ENCODE results near the gene PDAP1. TPM values are rescaled to one million over a fixed set of nuclear protein-coding genes. Genes with fewer than 3 reads are reported as not detected.

PDAP1 gene
- total and polyA plus RNA-seq, 2 of the 8 experiments (the other 6 are each of a cell fraction or from before 2014, with no cell fraction given) = 26.6 to 169 TPM

- H2BK12ac ChIP-seq (ENCODE audit: low read depth, low read length) = no peak overlapping the region
- no peaks in the 10 kb centered on the region for H3K79me2 ChIP-seq (ENCODE audit: control insufficient read depth in 1 of 2, insufficient read depth in 2 of 2, low read length in 2 of 2)
- H2BK15ac ChIP-seq (ENCODE audit: low read length) = no peak overlapping the region
- no peak overlapping the region for H4K8ac ChIP-seq (ENCODE audit: extremely low read depth, insufficient read depth, low read length)
- H3K9me3 ChIP-seq (ENCODE audit: insufficient read depth in 2 of 2, low read depth in 1 of 2, low read length in 1 of 2) = no peaks in the 10 kb centered on the region
- H3K4me2 ChIP-seq (ENCODE audit: insufficient read depth in 1 of 2, low read depth in 2 of 2, low read length in 2 of 2) = peak overlapping the region; percentile 55 to 84
- peak overlapping the region in 2 of 4 experiments; percentile 61 to 62; a peak in 2 of 7 replicates for H3K9ac ChIP-seq (replicated peaks in 1 of 4; ENCODE audit: extremely low read depth in 1 of 4, low read depth in 3 of 4, low read length in 3 of 4)
- peak overlapping the region; percentile 31 to 70 (median 62); a peak in 7 of 8 replicates for H3K4me3 ChIP-seq (ENCODE audit: extremely low read depth in 1 of 4, insufficient read depth in 2 of 4, low read depth in 3 of 4, low read length in 4 of 4)
- H3K23me2 ChIP-seq (ENCODE audit: low read depth, low read length) = peaks cover 4% of the 10 kb centered on the region; the same call in 1 of the 2 replicates
- no peak overlapping the region for H3K18ac ChIP-seq (ENCODE audit: extremely low read depth, low read length)
- no peaks in the 10 kb centered on the region for H3K79me1 ChIP-seq (ENCODE audit: low read depth, low read length)
- H3K4ac ChIP-seq (replicated peaks; ENCODE audit: insufficient read length, low read depth, low read length) = no peak overlapping the region
- H3K23ac ChIP-seq (ENCODE audit: insufficient read length) = no peak overlapping the region
- FAIRE-seq = no peak
- no peak overlapping the region for H4K5ac ChIP-seq (ENCODE audit: insufficient read length, low read depth, low read length)
- H4K20me1 ChIP-seq (replicated peaks in 1 of 2; ENCODE audit: control insufficient read depth in 1 of 2, insufficient read depth in 2 of 2, low read length in 2 of 2) = peaks cover 8 to 9% of the 10 kb centered on the region in 2 experiments
- no peak overlapping the region; the same call in 1 of the 2 replicates for H2AFZ ChIP-seq (ENCODE audit: low read length)
- ChIA-PET CTCF (ENCODE audit: partially characterized antibody) (interaction anchor here (1.0 to 7.1 kb wide), 5 partner anchors 15 to 78 kb away, joined by 3 to 40 read pairs (median 5); partner anchors contain the start of gene BUD31), POLR2A (ENCODE audit: partially characterized antibody) (interaction anchor here (0.9 to 7.9 kb wide), 9 partner anchors 9 to 47 kb away, joined by 3 to 150 read pairs (median 18); partner anchors contain the start of genes ARPC1B, BUD31, CPSF4 and PDAP1)
- H3K36me3 ChIP-seq (ENCODE audit: control insufficient read depth in 2 of 4, insufficient read depth in 4 of 4, low read length in 3 of 4) = peaks cover 6 to 48% (median 22%) of the 10 kb centered on the region in 4 experiments
- TF ChIP-seq POLR2A (IDR thresholded peaks at IDR 0.05; ENCODE audit: control extremely low read depth in 1 of 2, low read depth in 2 of 2, low read length in 2 of 2) = no peak
- no peak for TF ChIP-seq ATF3 (IDR thresholded peaks at IDR 0.05; ENCODE audit: insufficient read depth, low read depth, low read length)
- no peak for TF ChIP-seq PHF8 (conservative IDR thresholded peaks at IDR 0.05; ENCODE audit: low read depth, low read length)
- TF ChIP-seq CTBP2 (IDR thresholded peaks at IDR 0.05; ENCODE audit: borderline replicate concordance, insufficient read depth, insufficient read length, low read length) = no peak
- TF ChIP-seq POLR2AphosphoS5 (IDR thresholded peaks at IDR 0.05; ENCODE audit: low read depth, low read length) = no peak
- TF ChIP-seq SP2 (IDR thresholded peaks at IDR 0.05; ENCODE audit: low read length) = no peak
- no peak for TF ChIP-seq CBX5 (IDR thresholded peaks at IDR 0.05; ENCODE audit: low read depth, low read length)
- TF ChIP-seq CHD2 (IDR thresholded peaks at IDR 0.05; ENCODE audit: low read length) = no peak
- TF ChIP-seq SRF (IDR thresholded peaks at IDR 0.05; ENCODE audit: low read depth, low read length) = no peak
- no peak for TF ChIP-seq CHD1 (IDR thresholded peaks at IDR 0.05; ENCODE audit: low read depth, low read length)
- no peak for TF ChIP-seq SIRT6 (IDR thresholded peaks at IDR 0.05; ENCODE audit: low read length)
- 82% methylated on average over 8 of the region's 8 CpGs; no CpG with 5 or more reads in 1 of the 2 experiments for WGBS, 2 experiments (ENCODE audit: extremely low coverage in 1 of 2, insufficient coverage in 1 of 2, insufficient read length in 1 of 2, insufficient replicate concordance in 2 of 2, low coverage in 1 of 2, low lambda C conversion rate in 2 of 2, missing lambda C conversion rate in 1 of 2)
- no peak overlapping the region for H4K91ac ChIP-seq (replicated peaks; ENCODE audit: insufficient read length, low read length)
- no peaks in the 10 kb centered on the region for H3K27me3 ChIP-seq (replicated peaks in 1 of 4; ENCODE audit: control insufficient read depth in 3 of 4, extremely low read depth in 1 of 4, insufficient read depth in 3 of 4, low read length in 3 of 4)
- H3K14ac ChIP-seq (ENCODE audit: insufficient read length) = no peak overlapping the region
- 0 out of 2 replicates have a peak overlapping the region, but pooled peaks have one; percentile 90 for H2BK5ac ChIP-seq (ENCODE audit: low read depth, low read length)
- no peak overlapping the region for H3K27ac ChIP-seq (ENCODE audit: low read depth, low read length)
- H3K56ac ChIP-seq (replicated peaks; ENCODE audit: insufficient read length, low read depth, low read length) = no peak overlapping the region
- no peak for DNase-seq (ENCODE audit: low read depth in 1 of 2, low spot score in 2 of 2)
- H3K4me1 ChIP-seq (replicated peaks in 1 of 4; ENCODE audit: control insufficient read depth in 3 of 4, insufficient read depth in 4 of 4, low read length in 3 of 4) = peaks cover 2 to 12% (median 5%) of the 10 kb centered on the region in 4 experiments; a peak in 6 of 7 replicates
- no peak overlapping the region for H2BK120ac ChIP-seq (replicated peaks; ENCODE audit: low read depth, low read length)
- no peak overlapping the region for H2AK5ac ChIP-seq (ENCODE audit: low read depth, low read length)
- no peak overlapping the region for H2BK20ac ChIP-seq (ENCODE audit: low read length)
Measured at GRCh38 chr7:99392046-99392445, 16.4 kb downstream of the PDAP1 start.
